K562 (cell line): Measurements from ENCODE around the gene LYPD5. TPM values are rescaled to one million over a fixed set of nuclear protein-coding genes. Genes with fewer than 3 reads are reported as not detected.

Source experiments
- ATAC-seq: fragments of 200-7000 bp; cut with Tn5 transposase; 3 replicates; pipeline ENCODE4 v1.9.1; 2020; ENCODE audit warnings: moderate library complexity
- BruUV-seq: library from RNA; stranded (reverse); fragments of 400-500 nt; replicated peaks from 2 replicates; lab custom pipeline; 2021; lab: Mats Ljungman, UMichigan
- CTCF ChIA-PET: fragments of 300-600 bp; formaldehyde crosslinking; extraction: SDS; loops from one replicate; lab custom pipeline; 2021; ENCODE audit warnings: low intra/inter-chr PET ratio; lab: Yijun Ruan, JAX
- POLR2A ChIA-PET: fragments of 300-600, 350-650 bp; sonication (Branson Sonifier 250); formaldehyde crosslinking; extraction: SDS; loops from one replicate; lab custom pipeline; 2021; ENCODE audit warnings: antibody characterized with exemption, inconsistent platforms; lab: Yijun Ruan, JAX
- DNase-seq, 4 experiments: peaks; one replicate each; pipeline versions ENCODE4 v3.0.0 to v3.0.0-alpha.2; 2011 to 2018; ENCODE audit warnings: low spot score in 3 of 4, mixed read lengths in 3 of 4; ENCODE audit errors: extremely low read depth in 1 of 4
- FAIRE-seq: peaks from 2 replicates; lab custom pipeline; 2011; peaks lifted over from hg19 to GRCh38; lab: Jason Lieb, UNC
- H2AFZ ChIP-seq: 2 replicates; pipeline ENCODE4 v1.6.0; 2011; ENCODE audit warnings: low read depth, low read length, control low read depth, inconsistent platforms
- H3K27ac ChIP-seq: fragments of 200-600 bp; 3 replicates; pipeline ENCODE4 v1.8.0; 2011; ENCODE audit warnings: low read depth, mild to moderate bottlenecking, control low read depth, inconsistent platforms, low read length, moderate library complexity, mixed read lengths; ENCODE audit errors: extremely low read depth
- H3K27me3 ChIP-seq, 2 experiments: fragments of 300-600 bp in 1 of 2; 2 replicates in 1 of 2; 3 replicates in 1 of 2; pipeline versions ENCODE4 v1.6.0 to v1.8.0; 2011; ENCODE audit warnings: inconsistent platforms in 2 of 2, low read length in 2 of 2, mild to moderate bottlenecking in 1 of 2, mixed read lengths in 1 of 2, moderate library complexity in 1 of 2; ENCODE audit not compliant: control insufficient read depth in 2 of 2, insufficient read depth in 2 of 2
- H3K36me3 ChIP-seq: fragments of 300-600 bp; 3 replicates; pipeline ENCODE4 v1.8.0; 2011; ENCODE audit warnings: mild to moderate bottlenecking, low read length, inconsistent platforms; ENCODE audit not compliant: control insufficient read depth, insufficient read depth
- H3K4me1 ChIP-seq, 2 experiments: fragments of 200-600 bp in 1 of 2; replicated peaks in 1 of 2; 2 replicates in 1 of 2; 3 replicates in 1 of 2; pipeline versions ENCODE4 v1.5.1 to v1.8.0; 2011; ENCODE audit warnings: inconsistent platforms in 2 of 2, low read length in 2 of 2, mild to moderate bottlenecking in 1 of 2, mixed read lengths in 1 of 2, moderate library complexity in 1 of 2; ENCODE audit not compliant: control insufficient read depth in 2 of 2, insufficient read depth in 2 of 2
- H3K4me2 ChIP-seq: 2 replicates; pipeline ENCODE4 v1.6.1; 2011; ENCODE audit warnings: low read length, control low read depth, inconsistent platforms, mixed read lengths; ENCODE audit not compliant: insufficient read depth
- H3K4me3 ChIP-seq: fragments of 200-600 bp; sonication (generic), shearing (Covaris generic); 2 replicates; pipeline ENCODE4 v1.5.1; 2016; ENCODE audit warnings: control low read depth, inconsistent platforms
- H3K79me2 ChIP-seq: fragments of 200-600 bp; 3 replicates; pipeline ENCODE4 v1.8.0; 2011; ENCODE audit warnings: low read length, inconsistent platforms; ENCODE audit not compliant: control insufficient read depth, insufficient read depth
- H3K9ac ChIP-seq, 2 experiments: 2 replicates each; pipeline versions ENCODE4 v1.6.0 to v1.6.1; 2011; ENCODE audit warnings: low read depth in 2 of 2, low read length in 2 of 2, control low read depth in 1 of 2, inconsistent platforms in 1 of 2, mild to moderate bottlenecking in 1 of 2, mixed read lengths in 1 of 2; ENCODE audit not compliant: insufficient read depth in 1 of 2
- H3K9me1 ChIP-seq: one replicate; pipeline ENCODE4 v1.6.0; 2011; ENCODE audit warnings: inconsistent platforms, mild to moderate bottlenecking, low read length, moderate library complexity; ENCODE audit not compliant: control insufficient read depth, insufficient read depth
- H3K9me3 ChIP-seq: replicated peaks from 2 replicates; pipeline ENCODE4 v1.5.1; 2011; ENCODE audit warnings: low read depth, low read length, inconsistent platforms; ENCODE audit not compliant: control insufficient read depth, insufficient read depth
- H4K20me1 ChIP-seq: replicated peaks from 2 replicates; pipeline ENCODE4 v1.6.1; 2011; ENCODE audit warnings: low read length, inconsistent platforms, mixed read lengths; ENCODE audit not compliant: control insufficient read depth, insufficient read depth
- ATF6 ChIP-seq: sonication (generic); formaldehyde crosslinking; IDR thresholded peaks from 2 replicates; pipeline ENCODE4 v1.4.0; 2020; ENCODE audit warnings: mild to moderate bottlenecking, missing genetic modification reagents
- BMI1 ChIP-seq: fragments of 150-350 bp; IDR thresholded peaks from 2 replicates; pipeline ENCODE4 v1.6.1; 2014; ENCODE audit warnings: low read length
- CCAR2 ChIP-seq: fragments of 200-400 bp; formaldehyde crosslinking; IDR thresholded peaks from 2 replicates; pipeline ENCODE4 v1.6.1; 2017; ENCODE audit warnings: mild to moderate bottlenecking, low read depth, low read length
- EZH2 ChIP-seq: IDR thresholded peaks from 2 replicates; pipeline ENCODE4 v1.6.1; 2012; ENCODE audit warnings: low read depth, mild to moderate bottlenecking, inconsistent platforms, low read length, borderline replicate concordance
- FIP1L1 ChIP-seq: fragments of 200-400 bp; formaldehyde crosslinking; IDR thresholded peaks from 2 replicates; pipeline ENCODE4 v1.6.1; 2018; ENCODE audit warnings: mild to moderate bottlenecking, low read depth, low read length; ENCODE audit not compliant: poor library complexity, severe bottlenecking
- HDAC6 ChIP-seq: IDR thresholded peaks from 2 replicates; pipeline ENCODE4 v1.6.1; 2012; ENCODE audit warnings: low read depth, mild to moderate bottlenecking, control low read depth, inconsistent platforms, low read length, moderate library complexity
- HMG20B ChIP-seq: fragments of 250-450 bp; sonication (Bioruptor Pico); IDR thresholded peaks from 2 replicates; pipeline ENCODE4 v1.5.0; 2021; ENCODE audit warnings: mild to moderate bottlenecking
- KLF1 ChIP-seq: fragments of 450-650 bp; IDR thresholded peaks from 2 replicates; pipeline ENCODE4 v1.6.1; 2016; ENCODE audit warnings: missing genetic modification characterization, missing compliant biosample characterization
- MTA2 ChIP-seq: fragments of 450-650 bp; IDR thresholded peaks from 2 replicates; pipeline ENCODE4 v1.6.1; 2016; ENCODE audit warnings: low read depth
- NR2F6 ChIP-seq: fragments of 450-650 bp; formaldehyde crosslinking; IDR thresholded peaks from 2 replicates; pipeline ENCODE4 v1.4.0; 2020; ENCODE audit warnings: mild to moderate bottlenecking
- PCBP2 ChIP-seq: fragments of 200-400 bp; formaldehyde crosslinking; IDR thresholded peaks from 2 replicates; pipeline ENCODE4 v1.6.1; 2018; ENCODE audit warnings: low read length, low read depth, mild to moderate bottlenecking, moderate library complexity; ENCODE audit not compliant: poor library complexity, severe bottlenecking
- PHF21A ChIP-seq: fragments of 450-650 bp; IDR thresholded peaks from 2 replicates; pipeline ENCODE4 v1.6.1; 2017; ENCODE audit warnings: low read depth, borderline replicate concordance
- RBM17 ChIP-seq: fragments of 200-400 bp; formaldehyde crosslinking; IDR thresholded peaks from 2 replicates; pipeline ENCODE4 v1.6.1; 2017; ENCODE audit warnings: low read depth, mild to moderate bottlenecking, low read length, borderline replicate concordance
- RBM22 ChIP-seq: fragments of 200-400 bp; formaldehyde crosslinking; IDR thresholded peaks from 2 replicates; pipeline ENCODE4 v1.6.1; 2018; ENCODE audit warnings: low read length, low read depth; ENCODE audit not compliant: poor library complexity, severe bottlenecking
- RBM34 ChIP-seq: fragments of 200-400 bp; formaldehyde crosslinking; IDR thresholded peaks from 2 replicates; pipeline ENCODE4 v1.6.1; 2018; ENCODE audit warnings: low read length, borderline replicate concordance; ENCODE audit not compliant: insufficient read depth
- SAFB ChIP-seq: fragments of 200-400 bp; formaldehyde crosslinking; IDR thresholded peaks from 2 replicates; pipeline ENCODE4 v1.6.1; 2017; ENCODE audit warnings: low read depth, low read length, borderline replicate concordance
- TBL1XR1 ChIP-seq, 2 experiments: IDR thresholded peaks; 2 replicates each; pipeline ENCODE4 v1.6.1; 2012; ENCODE audit warnings: improper control_type of control experiment in 2 of 2, low read length in 2 of 2, mild to moderate bottlenecking in 1 of 2
- ZFP36 ChIP-seq: fragments of 150-350 bp; IDR thresholded peaks from 2 replicates; pipeline ENCODE4 v1.6.1; 2018; ENCODE audit warnings: low read length, low read depth; ENCODE audit not compliant: partially characterized antibody
- ZNF133 ChIP-seq: fragments of 250-450 bp; sonication (Bioruptor Pico); IDR thresholded peaks from 2 replicates; pipeline ENCODE4 v1.4.0; 2020; ENCODE audit warnings: mild to moderate bottlenecking
- ZNF584 ChIP-seq: fragments of 200-800 bp; sonication (Bioruptor generic); IDR thresholded peaks from 2 replicates; pipeline ENCODE4 v1.6.1; 2016; ENCODE audit warnings: low read depth, mild to moderate bottlenecking, missing genetic modification characterization, missing compliant biosample characterization
- ZNF830 ChIP-seq: fragments of 250-450 bp; sonication (Bioruptor Pico); IDR thresholded peaks from 2 replicates; pipeline ENCODE4 v1.5.0; 2021; ENCODE audit warnings: mild to moderate bottlenecking
- WGBS: fragments of 100-300 bp; shearing (Covaris generic); methylation state at CpG from one replicate; pipeline ENCODE4 v1.1.6; 2016; ENCODE audit warnings: low coverage, mixed read lengths; ENCODE audit not compliant: insufficient coverage; ENCODE audit errors: missing lambda C conversion rate; 5-methylcytosine and 5-hydroxymethylcytosine counted together
- in situ Hi-C: fragments of 300-500 bp; cut with MboI; formaldehyde crosslinking; loops from 4 replicates; pipeline ENCODE4 v1.15.0; 2018; ENCODE audit warnings: inconsistent platforms, mixed read lengths
- intact Hi-C: fragments of 100-400 bp; cut with micrococcal nuclease; formaldehyde crosslinking; loops from 2 replicates; pipeline ENCODE4 v1.14.2; 2022
- polyA plus RNA-seq, 8 experiments: library from polyadenylated mRNA; depleted of rRNA in 4 of 8; stranded (reverse) in 5 of 8; unstranded in 3 of 8; fragments of >200 nt; fragmentation: Nextera tagmentation in 2 of 8; fragmentation: Illumina TruSeq in 1 of 8; extraction: Ambion mirVana in 2 of 8; extraction: Trizol in 1 of 8; gene quantifications; 2 replicates each; pipeline versions ENCODE4 v1.2.1 to v1.2.3, GENCODE V29; 2011 to 2014; ENCODE audit warnings: inconsistent platforms in 1 of 8, missing spikeins in 1 of 8
- total RNA-seq, 7 experiments: library from RNA; depleted of rRNA in 6 of 7; stranded (reverse); fragments of >200 nt in 6 of 7; fragmentation: Illumina TruSeq in 2 of 7; extraction: Trizol in 2 of 7; gene quantifications; 2 replicates each; pipeline versions ENCODE4 v1.2.1 to v1.2.3, GENCODE V29; 2011 to 2021; ENCODE audit warnings: low replicate concordance in 1 of 7

LYPD5 gene
- total and polyA plus RNA-seq, 9 of the 15 experiments (the other 6 are each of a cell fraction or from before 2014, with no cell fraction given), result 0.03 to 0.22 (median 0.10) TPM; not detected in 3

DNA sequence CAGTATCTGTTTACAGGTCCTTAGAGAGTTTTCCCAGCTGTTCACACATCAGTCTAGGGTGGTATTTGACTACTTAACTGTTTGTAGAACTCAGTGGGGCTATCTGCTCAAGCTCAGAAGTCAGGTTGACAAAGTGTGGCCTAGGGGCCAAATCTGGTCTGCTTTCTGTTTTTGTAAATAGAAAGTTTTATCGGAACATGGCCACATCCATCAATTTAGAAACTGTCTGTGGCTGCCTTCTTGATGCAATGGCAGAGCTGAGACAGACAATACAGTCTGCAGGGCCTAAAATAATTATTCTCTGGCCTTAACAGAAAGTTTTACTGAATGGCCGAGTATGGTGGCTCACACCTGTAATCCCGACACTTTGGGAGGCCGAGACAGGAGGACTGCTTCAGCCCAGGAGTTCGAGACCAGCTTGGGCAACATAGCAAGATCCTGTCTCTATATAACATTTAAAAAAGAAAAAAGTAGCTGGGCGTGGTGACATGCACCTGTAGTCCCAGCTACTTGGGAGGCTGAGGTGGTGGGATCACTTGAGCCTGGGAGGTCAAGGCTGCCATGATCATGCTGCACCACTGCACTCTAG is 49.9 kb downstream of the LYPD5 start (continued):
- TF ChIP-seq ZNF584 (CRISPR knock-in tag) (no peak), RBM22 (no peak), KLF1 (tag) (no peak), NR2F6 (CRISPR knock-in tag) (no peak), TBL1XR1 (IDR thresholded peaks at IDR 0.05; ENCODE audit: low read length in 2 of 2) (no peak), MTA2 (no peak), ZFP36 (no peak), ZNF830 (no peak)

GRCh38 chr19:43751466-43752220 is 50.6 kb downstream of the LYPD5 start:
- H3K9ac ChIP-seq, result peak overlapping the region in 1 of 2 experiments; percentile 55; a peak in 1 of 4 replicates
- H3K36me3 ChIP-seq, result peaks cover 65% of the 10 kb centered on the region
- H3K9me1 ChIP-seq, result no peaks in the 10 kb centered on the region
- no peaks in the 10 kb centered on the region for H3K9me3 ChIP-seq
- in situ Hi-C loops (no loop called here), intact Hi-C loops (no loop called here)
- WGBS, result 89% methylated on average over 4 of the region's 4 CpGs
- no peaks in the 10 kb centered on the region for H3K27me3 ChIP-seq
- H3K4me1 ChIP-seq, result peaks cover 23 to 27% of the 10 kb centered on the region in 2 experiments
- peaks cover 53% of the 10 kb centered on the region for H3K79me2 ChIP-seq
- no peaks in the 10 kb centered on the region for H4K20me1 ChIP-seq
- no peak for FAIRE-seq
- ChIA-PET CTCF (no interaction called here), POLR2A (interaction anchor here (0.8 to 8.6 kb wide), 4 partner anchors 9 to 23 kb away, joined by 3 to 71 read pairs (median 4); no protein-coding TSS in a partner anchor)
- no peak for ATAC-seq
- H2AFZ ChIP-seq, result no peak overlapping the region
- H3K4me3 ChIP-seq, result no peak overlapping the region
- H3K4me2 ChIP-seq, result no peak overlapping the region
- BruUV-seq, result no TSS peak
- no peak for DNase-seq
- no peak overlapping the region for H3K27ac ChIP-seq
- TF ChIP-seq RBM17, result no peak
- TF ChIP-seq CCAR2, result no peak
- no peak for TF ChIP-seq ATF6
- TF ChIP-seq HMG20B (CRISPR knock-in tag), result no peak
- no peak for TF ChIP-seq EZH2
- no peak for TF ChIP-seq SAFB
- no peak for TF ChIP-seq BMI1
- TF ChIP-seq PCBP2, result no peak
- no peak for TF ChIP-seq FIP1L1
- TF ChIP-seq ZNF133 (CRISPR knock-in tag), result no peak
- TF ChIP-seq HDAC6, result no peak
- no peak for TF ChIP-seq RBM34
- TF ChIP-seq PHF21A, result no peak
